CD4-positive, alpha-beta T cell treated with Interleukin-21 for 1 hour (primary cell): ENCODE data around the gene PTGFRN.
A peak's percentile ranks its signal among the peaks of the same experiment; 100 is the strongest.

ENCODE experiments used
- DNase-seq: peaks from one replicate; pipeline ENCODE4 v3.0.0-alpha.2; 2020

Gene PTGFRN

GRCh38 chr1:117009132-117009531 lies 99.4 kb downstream of the PTGFRN start:
- peak; percentile 12 for DNase-seq

- DNase-seq: no peak
Observed at GRCh38 chr1:117010310-117010969, 100.7 kb downstream of the PTGFRN start.

- no peak for DNase-seq
Observed at GRCh38 chr1:117011334-117011733, 101.6 kb downstream of the PTGFRN start.

GRCh38 chr1:117013309-117013858 lies 103.7 kb downstream of the PTGFRN start:
- no peak for DNase-seq

- no peak for DNase-seq
Observed at GRCh38 chr1:117014209-117014608, 104.5 kb downstream of the PTGFRN start.

GRCh38 chr1:117015724-117016123 lies 106.0 kb downstream of the PTGFRN start:
- no peak for DNase-seq

GRCh38 chr1:117017062-117017461 lies 107.3 kb downstream of the PTGFRN start:
- no peak for DNase-seq

GRCh38 chr1:117017648-117018047 lies 107.9 kb downstream of the PTGFRN start:
- no peak for DNase-seq

- DNase-seq: no peak
Observed at GRCh38 chr1:117020526-117021156, 110.9 kb downstream of the PTGFRN start.

- no peak for DNase-seq
Observed at GRCh38 chr1:117022114-117022513, 112.4 kb downstream of the PTGFRN start.

- no peak for DNase-seq
Observed at GRCh38 chr1:117025568-117025967, 115.9 kb downstream of the PTGFRN start.

- DNase-seq: no peak
Observed at GRCh38 chr1:117026361-117026760, 116.6 kb downstream of the PTGFRN start.

- no peak for DNase-seq
Observed at GRCh38 chr1:117029685-117030084, 120.0 kb downstream of the PTGFRN start.

- DNase-seq: no peak
Observed at GRCh38 chr1:117030271-117030877, 120.7 kb downstream of the PTGFRN start.

- DNase-seq: no peak
Observed at GRCh38 chr1:117032266-117032665, 122.5 kb downstream of the PTGFRN start.

GRCh38 chr1:117032681-117033539 lies 123.2 kb downstream of the PTGFRN start:
- no peak for DNase-seq

GRCh38 chr1:117033772-117034171 lies 124.1 kb downstream of the PTGFRN start:
- no peak for DNase-seq

GRCh38 chr1:117034791-117035290 lies 125.1 kb downstream of the PTGFRN start:
- no peak for DNase-seq

GRCh38 chr1:117036018-117036461 lies 126.3 kb downstream of the PTGFRN start:
- DNase-seq: no peak

GRCh38 chr1:117037802-117038201 lies 128.1 kb downstream of the PTGFRN start:
- no peak for DNase-seq

GRCh38 chr1:117038236-117038635 lies 128.5 kb downstream of the PTGFRN start:
- DNase-seq: no peak
